Measurements from ENCODE around the gene OR13J1.

The OR13J1 gene

GRCh38 chr9:35882263-35882848, 12.2 kb upstream of the OR13J1 start:
- Histone ChIP-seq H3K27me3 (replicated peaks; ENCODE audit: control insufficient read depth, insufficient read depth, low read length) (no peaks in the 10 kb centered on the region), H3K4me3 (replicated peaks; ENCODE audit: low read depth, low read length) (no peak overlapping the region), H3K36me3 (ENCODE audit: control insufficient read depth, insufficient read depth, low read length) (no peaks in the 10 kb centered on the region)
- TF ChIP-seq CTCF (IDR thresholded peaks at IDR 0.05; ENCODE audit: insufficient read depth, low read length, poor library complexity, severe bottlenecking) = peak; percentile 97
- no peak for DNase-seq (ENCODE audit: extremely low read depth, insufficient read length)

GRCh38 chr9:35872505-35872904, 2.3 kb upstream of the OR13J1 start:
- no peak for TF ChIP-seq CTCF (IDR thresholded peaks at IDR 0.05; ENCODE audit: insufficient read depth, low read length, poor library complexity, severe bottlenecking)
- Histone ChIP-seq H3K36me3 (ENCODE audit: control insufficient read depth, insufficient read depth, low read length) (no peaks in the 10 kb centered on the region), H3K27me3 (replicated peaks; ENCODE audit: control insufficient read depth, insufficient read depth, low read length) (no peaks in the 10 kb centered on the region), H3K4me3 (replicated peaks; ENCODE audit: low read depth, low read length) (no peak overlapping the region)
- no peak for DNase-seq (ENCODE audit: extremely low read depth, insufficient read length)

GRCh38 chr9:35871545-35871944, 1.3 kb upstream of the OR13J1 start:
- Histone ChIP-seq H3K27me3 (replicated peaks; ENCODE audit: control insufficient read depth, insufficient read depth, low read length) (no peaks in the 10 kb centered on the region), H3K4me3 (replicated peaks; ENCODE audit: low read depth, low read length) (no peak overlapping the region), H3K36me3 (ENCODE audit: control insufficient read depth, insufficient read depth, low read length) (no peaks in the 10 kb centered on the region)
- no peak for TF ChIP-seq CTCF (IDR thresholded peaks at IDR 0.05; ENCODE audit: insufficient read depth, low read length, poor library complexity, severe bottlenecking)
- DNase-seq (ENCODE audit: extremely low read depth, insufficient read length) = no peak

- no peak for TF ChIP-seq CTCF (IDR thresholded peaks at IDR 0.05; ENCODE audit: insufficient read depth, low read length, poor library complexity, severe bottlenecking)
- Histone ChIP-seq H3K27me3 (replicated peaks; ENCODE audit: control insufficient read depth, insufficient read depth, low read length) (no peaks in the 10 kb centered on the region), H3K4me3 (replicated peaks; ENCODE audit: low read depth, low read length) (no peak overlapping the region), H3K36me3 (ENCODE audit: control insufficient read depth, insufficient read depth, low read length) (no peaks in the 10 kb centered on the region)
- DNase-seq (ENCODE audit: extremely low read depth, insufficient read length) = no peak
Measured at GRCh38 chr9:35869621-35870216, 482 bp downstream of the OR13J1 start.

- H3K36me3 ChIP-seq (ENCODE audit: control insufficient read depth, insufficient read depth, low read length) = no peaks in the 10 kb centered on the region
Measured at GRCh38 chr9:35868933-35869332, 1.3 kb downstream of the OR13J1 start.

More at GRCh38 chr9:35868933-35869332, 1.3 kb downstream of the OR13J1 start:
- no peak for TF ChIP-seq CTCF (IDR thresholded peaks at IDR 0.05; ENCODE audit: insufficient read depth, low read length, poor library complexity, severe bottlenecking)
- Histone ChIP-seq H3K27me3 (replicated peaks; ENCODE audit: control insufficient read depth, insufficient read depth, low read length) (no peaks in the 10 kb centered on the region), H3K4me3 (replicated peaks; ENCODE audit: low read depth, low read length) (no peak overlapping the region)
- no peak for DNase-seq (ENCODE audit: extremely low read depth, insufficient read length)

Measured in GM06990 (cell line).